Measurements from ENCODE around the gene FADS2.
A peak's percentile ranks its signal among the peaks of the same experiment; 100 is the strongest.

Gene FADS2

DNA sequence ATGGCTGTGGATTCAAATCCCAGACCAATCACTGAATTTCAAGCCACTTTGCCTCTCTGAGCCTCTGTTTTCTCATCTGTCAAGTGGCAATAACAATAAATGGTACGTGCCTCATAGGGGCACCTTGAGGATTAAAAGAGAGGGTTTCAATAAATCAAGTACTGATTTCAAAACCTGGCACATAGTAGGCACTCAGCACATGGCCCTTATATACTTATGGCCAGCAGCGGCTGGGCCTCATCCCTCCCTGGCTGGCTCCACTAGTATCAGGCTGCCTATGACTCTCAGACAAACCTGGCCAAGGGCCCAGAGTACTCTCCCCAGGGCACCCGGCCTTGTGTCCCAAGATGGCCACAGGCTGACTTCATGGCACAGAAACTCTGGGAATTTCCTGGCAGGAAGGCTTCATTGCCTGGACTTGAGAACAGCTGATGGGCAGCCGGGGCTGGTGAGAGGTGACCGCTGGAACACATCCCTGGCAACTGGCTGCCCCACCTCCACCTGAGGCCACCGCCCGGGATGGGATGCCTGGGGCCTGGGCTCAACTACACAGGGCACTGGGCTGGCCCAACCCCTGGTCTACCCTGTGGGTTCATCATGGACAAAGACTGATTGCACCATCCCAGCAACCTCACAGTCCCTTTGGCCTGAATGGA, 59.9 kb downstream of the FADS2 start:
- no peak for DNase-seq (ENCODE audit: low read depth)

DNA sequence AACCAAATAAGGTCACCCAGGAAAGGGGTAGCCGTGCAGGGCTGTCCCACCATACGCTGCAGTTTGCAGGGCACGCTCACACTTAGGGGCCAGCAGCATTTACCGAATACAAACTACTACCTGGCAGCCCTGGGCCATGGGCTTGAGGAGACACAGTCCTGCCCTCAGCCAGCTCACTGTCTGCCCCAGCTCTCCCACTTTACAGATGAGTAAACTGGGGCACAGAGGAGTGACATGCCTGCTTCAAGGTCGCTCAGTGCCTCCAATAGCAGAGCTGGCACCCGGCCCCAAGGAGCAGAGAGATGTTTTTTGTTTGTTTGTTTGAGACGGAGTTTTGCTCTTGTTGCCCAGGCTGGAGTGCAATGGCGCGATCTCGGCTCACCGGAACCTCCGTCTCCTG, 60.5 kb downstream of the FADS2 start:
- DNase-seq (ENCODE audit: low read depth) = no peak

DNA sequence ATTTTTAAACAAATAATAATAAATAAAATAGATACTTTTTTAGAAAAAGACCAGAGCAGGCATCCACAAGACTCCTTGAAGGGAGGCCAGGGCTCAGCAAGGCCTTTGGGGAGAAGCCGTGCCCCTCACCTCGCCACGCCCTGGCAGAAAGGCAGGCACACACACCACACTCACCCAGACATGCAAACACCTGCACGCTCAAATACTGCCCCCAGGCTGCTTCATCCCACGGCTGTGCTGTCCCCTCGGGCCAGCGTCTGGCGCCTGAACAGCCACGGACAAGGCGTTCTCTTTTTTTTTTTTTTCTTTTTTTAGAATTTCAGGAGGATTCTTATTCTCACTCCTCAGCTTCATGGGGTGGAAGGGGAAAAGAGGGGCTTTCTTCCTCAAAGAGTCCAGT, 61.7 kb downstream of the FADS2 start:
- DNase-seq (ENCODE audit: low read depth) = no peak

DNA sequence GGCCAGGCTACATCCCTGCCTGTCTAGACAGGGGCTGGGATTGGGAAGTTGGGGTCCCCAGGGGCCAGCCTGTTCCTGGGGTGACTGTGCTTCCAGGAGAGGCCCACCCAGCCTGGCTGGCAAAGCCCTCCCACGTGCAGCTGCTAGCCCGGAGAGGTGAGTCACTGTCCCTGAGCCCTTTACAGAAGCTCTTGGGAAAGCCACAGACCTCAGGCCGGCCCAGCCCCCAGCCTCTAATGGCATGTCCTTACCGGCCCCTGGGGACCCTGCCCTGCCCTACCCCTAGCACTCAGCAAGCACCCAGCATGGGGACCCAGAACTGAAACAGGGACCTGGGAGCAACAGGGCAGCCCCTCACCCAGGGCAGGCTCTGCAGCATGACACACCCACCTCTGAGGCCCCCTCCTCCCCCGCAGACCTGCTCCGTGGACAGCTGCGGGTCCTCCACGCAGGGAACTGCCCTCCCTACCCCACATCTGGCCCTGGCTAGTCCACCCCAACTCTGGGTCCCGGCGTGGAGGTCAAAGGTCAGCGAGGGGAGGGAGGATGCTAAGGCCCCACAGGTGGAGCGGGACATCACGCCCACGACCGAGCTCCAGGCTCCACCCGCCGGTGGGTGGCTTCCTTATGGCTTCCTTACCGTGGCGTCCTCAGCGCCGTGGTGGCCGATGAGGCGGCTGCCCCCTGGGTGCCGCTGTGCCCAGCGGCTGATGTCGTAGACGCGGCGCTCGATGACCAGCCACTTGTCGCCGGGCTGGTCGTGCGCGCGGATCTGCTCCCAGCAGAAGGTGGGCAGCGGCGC, 62.6 kb downstream of the FADS2 start:
- no peak for DNase-seq (ENCODE audit: low read depth)

DNA sequence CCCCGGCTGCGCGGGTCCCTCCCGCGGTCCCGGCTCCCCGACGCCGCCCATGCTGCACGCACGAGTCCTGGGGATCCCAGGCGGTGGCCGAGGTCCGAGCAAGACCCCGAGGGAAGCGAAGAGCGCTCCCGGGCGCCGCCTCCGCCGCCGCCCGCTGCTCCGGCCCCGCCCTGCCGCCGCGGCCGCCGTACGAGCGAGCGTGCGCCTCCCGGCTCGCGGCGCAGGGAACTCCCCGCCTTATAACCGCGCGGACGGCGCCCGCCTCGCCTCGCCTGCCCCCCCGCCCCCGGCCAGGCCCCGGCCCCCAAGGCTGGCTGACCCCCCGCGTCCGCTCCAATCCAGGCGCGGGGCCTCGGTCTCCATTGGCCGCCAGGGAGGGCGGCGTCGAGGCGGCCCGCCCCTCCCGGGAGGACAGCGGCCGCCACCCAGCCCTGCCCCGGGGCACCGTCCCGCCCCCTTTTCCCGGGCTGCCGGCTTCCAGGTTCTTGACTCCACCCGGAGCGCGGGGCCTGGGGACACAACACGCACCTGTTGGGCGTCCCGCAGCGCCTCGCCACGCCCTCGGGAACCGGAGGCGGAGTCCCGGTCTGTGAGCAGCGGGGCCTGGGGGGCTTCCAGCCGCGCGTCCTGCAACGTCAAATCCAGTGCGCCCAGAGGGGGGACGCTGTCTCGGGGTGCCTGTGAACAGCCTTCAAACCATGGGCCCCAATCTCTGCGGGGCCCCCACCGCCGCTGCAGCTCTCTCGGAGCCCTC, 63.4 kb downstream of the FADS2 start, which contains the start of gene FADS3:
Gene FADS3, minus strand, starts transcription at position 215 of the 754 bp plus-strand sequence. Its CDS starts 164 bp downstream, at position 51.
- peak; percentile 29 for DNase-seq (ENCODE audit: low read depth)

DNA sequence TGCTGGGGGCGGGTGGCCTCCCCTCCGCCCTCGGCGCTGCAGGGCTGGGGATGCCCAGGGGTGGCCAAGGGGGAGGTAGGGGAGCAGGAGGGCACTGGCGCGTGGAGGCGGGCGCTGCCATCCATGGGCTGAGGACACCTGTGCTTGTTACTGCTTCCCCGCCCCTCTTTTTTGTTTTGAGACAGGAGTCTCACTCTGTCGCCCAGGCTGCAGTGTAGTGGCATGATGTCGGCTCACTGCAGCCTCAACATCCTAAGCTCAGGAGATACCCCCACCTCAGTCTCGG, 63.9 kb downstream of the FADS2 start:
- DNase-seq (ENCODE audit: low read depth) = no peak

DNA sequence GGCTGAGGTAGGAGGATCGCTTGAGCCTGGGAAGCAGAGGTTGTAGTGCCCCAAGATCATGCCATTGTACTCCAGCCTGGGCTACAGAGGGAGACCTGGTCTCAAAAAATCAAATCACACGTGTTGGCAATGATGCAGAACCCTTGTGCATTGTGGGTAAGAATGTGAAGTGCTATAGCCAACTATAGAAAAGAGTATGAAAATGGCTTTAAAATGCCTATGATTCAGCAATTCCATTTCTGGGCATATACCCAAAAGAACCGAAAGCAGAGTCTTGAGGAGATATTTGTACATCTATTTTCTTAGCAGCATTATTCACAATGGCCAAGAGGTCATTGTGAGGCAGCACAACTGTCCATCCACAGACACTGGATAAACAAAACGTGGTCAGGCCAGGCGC, 65.9 kb downstream of the FADS2 start:
- DNase-seq (ENCODE audit: low read depth) = no peak

DNA sequence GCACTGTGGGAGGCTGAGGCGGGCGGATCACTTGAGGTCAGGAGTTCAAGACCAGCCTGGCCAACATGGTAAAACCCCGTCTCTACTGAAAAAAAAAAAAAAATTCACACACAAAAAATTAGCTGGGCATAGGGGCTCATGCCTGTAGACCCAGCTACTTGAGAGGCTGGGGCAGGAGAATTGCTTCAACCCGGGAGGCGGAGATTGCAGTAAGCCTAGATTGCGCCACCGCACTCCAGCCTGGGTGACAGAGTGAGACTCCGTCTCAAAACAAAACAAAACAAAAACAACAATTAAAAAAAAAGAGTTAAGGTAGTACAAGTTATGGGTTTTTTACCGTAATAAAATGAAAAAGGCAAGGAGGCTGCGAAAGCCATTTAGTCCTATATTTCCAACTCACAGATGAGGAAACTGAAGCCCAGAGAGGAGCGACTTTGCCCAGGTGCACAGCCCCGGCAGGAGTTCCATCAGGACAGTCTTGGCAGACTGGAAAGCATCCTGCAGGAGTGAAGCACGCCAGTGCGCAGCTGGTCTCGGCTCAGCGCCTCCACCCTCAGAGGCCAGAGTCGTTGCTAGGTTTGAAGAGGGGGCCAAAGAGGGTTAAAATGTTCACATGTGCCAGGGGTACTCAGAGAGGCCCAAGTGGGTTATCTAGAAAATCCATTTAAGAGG, 67.1 kb downstream of the FADS2 start:
- DNase-seq (ENCODE audit: low read depth) = no peak

DNA sequence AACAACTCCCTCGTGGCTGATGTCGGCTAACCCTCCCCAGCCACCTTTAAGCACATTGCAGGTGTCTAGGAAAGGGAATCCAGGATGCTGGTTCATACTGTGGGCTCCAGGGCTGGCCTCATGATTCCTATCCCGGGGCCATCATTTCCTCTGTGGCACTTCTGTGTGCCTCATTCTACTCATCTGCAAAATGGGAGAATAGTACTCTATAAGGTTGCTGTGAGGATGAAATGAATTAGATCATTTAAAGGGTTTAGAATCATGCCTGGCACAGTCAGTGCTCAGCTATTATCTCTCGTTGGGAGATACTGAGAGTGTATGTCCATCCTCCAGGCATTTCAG, 67.6 kb downstream of the FADS2 start:
- no peak for DNase-seq (ENCODE audit: low read depth)

DNA sequence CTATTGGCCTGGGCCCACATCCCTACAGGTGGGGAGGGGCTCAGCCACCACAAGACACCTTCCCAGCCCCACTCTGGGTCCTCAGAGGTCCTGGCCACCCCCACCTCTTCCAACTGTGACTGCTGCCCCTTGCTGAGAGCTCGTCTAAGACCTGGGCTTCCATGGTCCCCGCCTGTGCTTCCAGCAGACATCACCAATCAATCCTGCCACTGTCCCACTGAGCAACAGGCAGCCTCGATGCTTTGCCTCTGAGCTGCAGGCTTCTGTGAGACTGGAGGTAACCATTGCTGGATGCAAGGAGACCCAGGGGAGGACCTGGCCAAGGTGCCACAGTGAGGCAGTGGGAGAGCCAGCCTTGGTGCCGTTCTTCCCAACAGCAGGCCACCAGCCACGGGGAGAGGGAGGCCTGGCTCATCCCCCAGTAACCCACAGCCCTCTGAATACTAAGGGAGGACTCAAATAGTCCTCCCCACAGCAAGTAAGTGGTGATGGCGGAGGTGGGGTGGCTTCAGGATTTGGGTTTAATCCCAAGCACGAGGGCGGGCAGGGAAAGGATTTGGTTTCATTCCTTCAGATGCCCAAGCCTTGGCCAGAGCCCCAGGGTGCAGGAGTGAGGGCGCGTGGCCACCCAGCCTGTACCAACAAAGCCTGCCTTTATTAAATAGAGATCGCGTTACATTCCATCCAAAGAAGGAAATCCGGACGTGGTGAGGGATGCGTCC, 68.7 kb downstream of the FADS2 start:
- DNase-seq (ENCODE audit: low read depth) = no peak

DNA sequence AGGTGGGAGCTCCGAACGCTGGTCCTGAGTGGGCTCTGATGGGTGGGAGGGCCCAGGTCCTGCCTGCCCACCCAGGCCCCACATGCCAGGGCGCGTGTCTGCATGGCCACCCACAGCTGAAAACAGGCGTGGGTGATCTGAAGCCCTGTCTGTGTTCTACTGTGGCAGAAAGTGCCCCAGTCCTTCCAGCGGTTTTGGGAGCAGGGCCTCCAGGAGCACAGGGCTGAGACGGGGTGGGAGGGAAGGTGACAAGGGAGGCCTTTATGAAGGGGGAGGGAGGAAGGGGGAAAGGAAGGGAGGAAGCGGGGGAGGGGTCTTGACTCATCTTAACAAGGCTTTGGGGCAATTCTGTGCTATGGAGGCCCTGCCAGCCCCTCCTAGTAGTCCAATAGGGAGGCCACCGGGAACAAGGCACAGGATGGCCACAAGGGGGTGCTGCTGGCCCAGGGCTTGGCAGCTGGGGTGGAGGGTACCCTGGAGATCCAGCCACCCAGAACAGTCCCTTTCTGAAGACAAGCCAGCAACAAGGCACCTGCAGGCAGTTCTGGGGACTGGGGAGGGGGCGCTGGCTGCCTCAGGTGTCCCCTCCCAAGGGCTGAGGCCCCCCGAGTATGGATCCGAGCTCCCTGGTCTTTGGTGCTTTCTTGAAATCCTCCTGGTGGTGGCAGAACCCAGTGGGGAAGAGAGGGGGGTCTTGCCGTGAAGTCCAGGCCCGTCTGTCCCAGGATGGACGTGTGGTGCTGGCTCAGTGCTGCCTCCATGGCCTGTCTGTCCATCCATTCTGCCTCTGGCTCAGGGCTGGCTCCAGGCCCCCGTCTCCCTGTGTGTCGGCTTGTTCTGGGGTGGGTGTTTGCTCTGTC, 69.5 kb downstream of the FADS2 start:
- DNase-seq (ENCODE audit: low read depth) = peak; percentile 56

DNA sequence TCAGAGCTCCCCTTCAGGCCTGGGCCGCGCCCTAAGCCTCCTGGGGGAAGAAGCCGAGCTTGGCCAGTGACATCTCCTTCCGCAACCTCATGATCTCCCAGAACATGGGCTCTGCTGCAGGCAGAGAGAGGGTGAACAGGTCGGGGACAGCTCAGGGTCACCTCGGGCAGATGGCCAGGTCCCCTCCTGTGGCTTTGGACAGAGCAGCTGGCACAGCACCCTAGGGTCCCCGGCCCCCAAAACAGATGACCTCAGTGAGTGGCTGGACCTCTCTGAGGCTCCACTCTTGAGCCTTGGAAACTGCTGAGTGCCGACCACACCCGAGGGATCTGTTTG, 70.1 kb downstream of the FADS2 start:
- no peak for DNase-seq (ENCODE audit: low read depth)

DNA sequence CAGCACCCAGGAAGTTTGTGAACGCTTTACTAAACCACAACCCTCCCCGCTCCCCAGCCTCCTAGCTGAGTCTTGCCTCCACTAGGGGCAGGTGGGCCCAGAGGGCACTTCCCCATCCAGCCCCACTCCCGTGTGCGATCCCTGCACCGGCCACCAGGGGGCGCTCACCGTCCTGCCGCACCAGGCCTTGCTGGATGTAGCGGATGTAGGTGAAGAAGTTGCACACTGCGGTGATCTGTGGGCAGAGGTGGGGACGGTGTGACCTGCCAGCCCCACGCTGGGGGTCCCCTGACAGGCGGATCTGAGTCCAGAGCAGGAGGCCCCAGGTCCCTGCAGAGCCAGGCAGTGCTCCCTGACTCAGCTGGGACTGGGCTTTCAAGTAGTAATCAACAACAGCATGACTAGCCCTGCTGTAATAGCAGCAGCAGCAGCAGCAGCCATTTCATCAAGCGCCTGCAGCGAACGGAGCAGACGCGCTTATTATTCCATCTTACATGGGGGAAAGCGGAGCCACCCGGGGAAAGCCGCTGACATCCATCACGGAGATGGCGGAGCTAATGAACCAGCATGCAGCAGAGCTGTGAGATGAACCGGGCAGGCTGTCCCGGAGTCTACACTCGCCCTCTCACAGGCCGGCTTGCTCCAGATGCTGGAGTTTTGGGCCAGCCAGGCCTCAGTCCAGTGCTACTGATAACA, 71.2 kb downstream of the FADS2 start:
- DNase-seq (ENCODE audit: low read depth) = peak; percentile 96

DNA sequence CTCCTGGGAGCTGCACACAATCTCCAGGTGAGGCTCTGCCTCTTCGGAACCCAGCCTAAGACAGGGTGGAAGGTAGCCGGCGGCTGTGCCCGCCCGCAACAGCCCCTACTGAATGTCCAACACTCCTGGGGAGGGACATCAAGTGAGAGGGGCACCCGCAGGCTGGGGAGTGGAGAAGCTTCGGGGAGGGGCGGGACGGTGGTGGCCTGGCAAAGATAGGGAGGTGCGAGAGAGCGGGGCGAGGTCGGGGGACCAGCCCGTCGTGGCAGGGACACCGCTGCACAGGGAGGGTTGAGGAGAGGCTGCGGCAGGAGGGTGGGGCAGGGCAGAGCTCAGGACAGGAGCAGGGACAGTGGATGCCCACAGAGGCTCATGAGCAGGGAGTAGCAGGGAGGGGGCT, 72.2 kb downstream of the FADS2 start:
- no peak for DNase-seq (ENCODE audit: low read depth)

DNA sequence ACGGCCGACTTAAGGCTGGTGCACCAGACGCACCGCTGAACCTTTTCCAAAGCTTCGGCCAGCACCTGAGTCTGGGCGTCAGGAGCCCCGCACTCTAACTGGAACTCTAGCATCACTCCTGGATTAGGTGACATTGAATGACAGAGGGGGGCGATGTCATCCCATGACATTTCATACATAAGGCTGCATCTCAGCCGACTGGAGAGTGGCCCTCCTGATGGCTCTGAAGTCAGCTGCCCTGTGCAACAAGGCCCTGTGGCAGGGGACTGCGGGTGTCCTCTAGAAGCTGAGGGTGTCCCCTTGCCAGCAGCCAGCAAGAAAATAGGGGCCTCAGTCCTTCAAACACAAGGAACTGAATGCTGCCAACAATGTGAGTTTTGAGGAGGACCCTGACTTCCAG, 73.3 kb downstream of the FADS2 start:
- DNase-seq (ENCODE audit: low read depth) = no peak

DNA sequence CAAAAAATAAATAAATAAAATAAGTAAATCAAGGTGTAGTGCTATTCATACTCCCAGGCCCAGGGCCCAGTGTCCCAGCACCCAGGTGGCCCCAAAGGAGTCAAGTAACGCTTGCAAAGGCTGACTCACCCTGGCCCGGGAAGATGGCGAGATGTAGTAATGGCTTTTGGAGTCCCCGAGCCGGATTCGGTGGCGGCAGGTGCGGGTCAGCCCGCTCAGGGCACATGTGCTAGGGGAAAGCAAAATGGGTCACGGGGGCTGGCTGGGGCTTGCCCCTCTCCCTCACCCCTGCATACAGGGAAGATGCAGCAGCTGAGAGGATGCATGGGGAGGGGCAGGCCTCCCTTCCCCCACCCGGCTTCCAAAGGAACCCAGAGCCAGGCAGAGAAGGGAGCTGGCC, 74.2 kb downstream of the FADS2 start:
- no peak for DNase-seq (ENCODE audit: low read depth)

DNA sequence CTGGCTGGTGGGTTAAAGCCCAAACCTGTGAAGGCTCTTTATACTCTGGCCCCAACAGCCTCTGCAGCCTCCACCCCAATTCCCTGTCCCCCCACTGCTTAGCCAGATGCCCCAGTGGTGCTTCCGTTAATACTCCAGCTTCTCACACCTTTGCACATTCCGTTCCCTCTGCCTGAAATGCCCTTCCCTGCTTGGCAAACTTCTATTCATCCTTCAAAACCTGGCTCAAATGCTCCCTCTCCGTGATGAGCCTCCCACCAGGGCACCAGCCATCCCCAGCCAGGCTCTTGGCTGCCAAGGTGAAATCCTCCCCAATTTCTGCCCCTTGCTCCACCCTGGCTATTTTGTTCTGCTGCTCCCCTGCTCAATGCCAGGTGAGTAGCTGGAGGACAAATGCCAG, 75.7 kb downstream of the FADS2 start:
- no peak for DNase-seq (ENCODE audit: low read depth)

DNA sequence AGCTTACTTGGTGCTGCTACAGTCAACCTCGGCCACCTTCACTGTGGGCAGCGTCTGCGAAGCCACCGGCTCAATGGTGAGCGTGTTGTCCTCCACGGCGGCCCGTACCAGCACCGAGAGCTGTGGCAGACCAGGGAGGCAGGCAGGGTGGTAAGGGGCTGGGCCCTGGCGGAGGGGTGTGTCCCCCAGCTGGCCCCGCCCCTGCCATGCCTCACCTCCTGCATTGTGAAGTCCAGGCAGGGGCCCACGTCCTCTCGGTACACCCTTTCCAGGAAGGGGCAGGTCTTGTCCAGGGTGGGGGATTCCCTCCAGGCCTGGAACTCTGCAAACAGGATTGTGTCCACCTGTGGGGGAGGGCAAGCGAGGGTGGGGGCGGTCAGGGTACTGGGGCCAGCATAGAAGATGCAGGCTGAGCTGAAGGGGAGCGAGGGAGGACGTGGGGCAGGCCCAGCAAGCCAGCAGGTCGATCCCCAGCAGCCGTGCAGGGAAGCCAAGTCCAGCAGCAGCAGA, 76.5 kb downstream of the FADS2 start:
- no peak for DNase-seq (ENCODE audit: low read depth)

DNA sequence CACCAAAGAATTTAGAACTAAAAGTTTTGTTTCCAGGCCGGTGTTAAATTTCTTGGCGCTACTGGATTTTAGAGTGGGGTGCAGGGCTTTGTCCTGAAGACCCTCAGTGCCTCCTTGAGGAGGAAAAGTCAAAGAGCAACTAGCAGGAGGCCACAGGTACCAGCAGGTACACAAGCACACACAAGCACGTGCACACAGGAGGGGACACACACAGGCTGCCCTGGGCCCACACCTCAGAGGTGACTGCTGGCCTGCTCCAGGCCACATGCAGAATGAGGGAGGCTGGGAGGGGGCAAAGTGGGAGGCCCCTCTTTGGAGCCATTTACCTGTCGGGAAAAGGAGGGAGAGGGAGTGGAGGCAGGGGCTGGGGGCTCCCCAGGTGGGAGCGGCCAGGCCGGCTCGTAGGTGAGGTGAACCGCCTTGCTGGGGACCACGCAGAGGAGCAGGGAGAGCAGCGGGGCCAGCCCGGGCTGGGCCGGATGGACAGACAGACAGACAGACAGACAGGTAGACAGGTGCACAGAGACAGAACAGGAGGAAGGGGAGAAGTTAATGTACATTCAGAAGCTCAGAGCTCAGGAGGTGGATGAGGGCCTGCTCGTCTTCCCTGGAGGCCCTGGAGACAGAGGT, 77.1 kb downstream of the FADS2 start:
- no peak for DNase-seq (ENCODE audit: low read depth)
